H9 (cell line): Measurements from ENCODE around the gene KCNV2. TPM values are rescaled to one million over a fixed set of nuclear protein-coding genes. Genes with fewer than 3 reads are reported as not detected.

ENCODE experiments used
- DNase-seq: peaks from one replicate; pipeline ENCODE4 v3.0.0-alpha.2; 2017
- H2AFZ ChIP-seq: one replicate; pipeline ENCODE4 v1.6.1; 2013; ENCODE audit warnings: mild to moderate bottlenecking, low read length, control low read depth, moderate library complexity
- H2AK5ac ChIP-seq: 2 replicates; pipeline ENCODE4 v1.6.1; 2013; ENCODE audit warnings: low read length, control low read depth, mixed read lengths; ENCODE audit not compliant: insufficient read length
- H2BK120ac ChIP-seq: one replicate; pipeline ENCODE4 v1.6.1; 2013; ENCODE audit warnings: low read depth, mild to moderate bottlenecking, low read length, control low read depth, inconsistent platforms; ENCODE audit not compliant: poor library complexity, severe bottlenecking
- H2BK12ac ChIP-seq: 2 replicates; pipeline ENCODE4 v1.6.1; 2013; ENCODE audit warnings: low read length, control low read depth, mixed read lengths, low read depth; ENCODE audit not compliant: insufficient read length
- H2BK15ac ChIP-seq: 2 replicates; pipeline ENCODE4 v1.6.1; 2013; ENCODE audit warnings: low read depth, low read length, control low read depth
- H2BK20ac ChIP-seq: one replicate; pipeline ENCODE4 v1.6.1; 2013; ENCODE audit warnings: low read depth, mild to moderate bottlenecking, low read length, control low read depth, inconsistent platforms; ENCODE audit not compliant: poor library complexity, severe bottlenecking
- H2BK5ac ChIP-seq: 2 replicates; pipeline ENCODE4 v1.6.1; 2013; ENCODE audit warnings: low read length, control low read depth, mixed read lengths; ENCODE audit not compliant: insufficient read length
- H3K14ac ChIP-seq: 2 replicates; pipeline ENCODE4 v1.6.1; 2013; ENCODE audit warnings: low read length, control low read depth; ENCODE audit not compliant: insufficient read depth
- H3K18ac ChIP-seq: 2 replicates; pipeline ENCODE4 v1.6.1; 2013; ENCODE audit warnings: low read depth, mild to moderate bottlenecking, mixed read lengths, low read length, control low read depth; ENCODE audit not compliant: insufficient read length
- H3K23ac ChIP-seq: 2 replicates; pipeline ENCODE4 v1.6.1; 2013; ENCODE audit warnings: low read length, control low read depth, mixed read lengths, low read depth; ENCODE audit not compliant: insufficient read length
- H3K23me2 ChIP-seq: 2 replicates; pipeline ENCODE4 v1.6.1; 2013; ENCODE audit warnings: low read depth, mild to moderate bottlenecking, mixed read lengths, low read length, control low read depth; ENCODE audit not compliant: insufficient read length, poor library complexity, severe bottlenecking
- H3K27ac ChIP-seq: 2 replicates; pipeline ENCODE4 v1.5.1; 2013; ENCODE audit warnings: low read length, control low read depth, mixed read lengths, low read depth; ENCODE audit not compliant: insufficient read length
- H3K27me3 ChIP-seq: 2 replicates; pipeline ENCODE4 v1.6.1; 2013; ENCODE audit warnings: low read length, control low read depth, inconsistent platforms; ENCODE audit not compliant: insufficient read depth
- H3K4ac ChIP-seq: 2 replicates; pipeline ENCODE4 v1.6.1; 2013; ENCODE audit warnings: low read depth, mild to moderate bottlenecking, control low read depth, inconsistent platforms, low read length, moderate library complexity
- H3K4me1 ChIP-seq: 2 replicates; pipeline ENCODE4 v1.6.1; 2013; ENCODE audit warnings: low read length, control low read depth, inconsistent platforms; ENCODE audit not compliant: insufficient read depth
- H3K4me2 ChIP-seq: 2 replicates; pipeline ENCODE4 v1.6.1; 2013; ENCODE audit warnings: low read length, control low read depth, mixed read lengths; ENCODE audit not compliant: insufficient read length, insufficient read depth
- H3K56ac ChIP-seq: 2 replicates; pipeline ENCODE4 v1.6.1; 2013; ENCODE audit warnings: low read depth, mild to moderate bottlenecking, mixed read lengths, low read length, control low read depth; ENCODE audit not compliant: insufficient read length
- H3K79me1 ChIP-seq: 2 replicates; pipeline ENCODE4 v1.6.1; 2013; ENCODE audit warnings: low read depth, mild to moderate bottlenecking, moderate library complexity, low read length, control low read depth, inconsistent platforms; ENCODE audit not compliant: insufficient read depth, poor library complexity, severe bottlenecking
- H3K79me2 ChIP-seq: 2 replicates; pipeline ENCODE4 v1.6.1; 2013; ENCODE audit warnings: low read length, control low read depth, inconsistent platforms; ENCODE audit not compliant: insufficient read depth
- H3K9ac ChIP-seq: 2 replicates; pipeline ENCODE4 v1.6.1; 2013; ENCODE audit warnings: low read length, control low read depth, mixed read lengths; ENCODE audit not compliant: insufficient read length; ENCODE audit errors: extremely low read depth
- H3K9me3 ChIP-seq: one replicate; pipeline ENCODE4 v1.6.1; 2013; ENCODE audit warnings: low read depth, low read length, inconsistent platforms; ENCODE audit not compliant: control insufficient read depth
- H3T11ph ChIP-seq: one replicate; pipeline ENCODE4 v1.6.1; 2013; ENCODE audit warnings: mild to moderate bottlenecking, low read length, control low read depth, inconsistent platforms
- H4K20me1 ChIP-seq: one replicate; pipeline ENCODE4 v1.6.1; 2013; ENCODE audit not compliant: control insufficient read depth, insufficient read length, insufficient read depth
- H4K5ac ChIP-seq: 2 replicates; pipeline ENCODE4 v1.6.1; 2013; ENCODE audit warnings: low read depth, mild to moderate bottlenecking, mixed read lengths, low read length, control low read depth; ENCODE audit not compliant: insufficient read length
- H4K8ac ChIP-seq: replicated peaks from 2 replicates; pipeline ENCODE4 v1.6.1; 2013; ENCODE audit warnings: low read length, control low read depth, mixed read lengths, low read depth; ENCODE audit not compliant: insufficient read length
- H4K91ac ChIP-seq: 2 replicates; pipeline ENCODE4 v1.6.1; 2013; ENCODE audit warnings: low read depth, mild to moderate bottlenecking, moderate library complexity, mixed read lengths, low read length, control low read depth; ENCODE audit not compliant: insufficient read length
- H3K27ac Mint-ChIP-seq, 3 experiments: 2 replicates in 2 of 3; 3 replicates in 1 of 3; pipeline ENCODE4 v1.8.0; 2020 to 2021; ENCODE audit warnings: mixed read lengths in 3 of 3, mild to moderate bottlenecking in 1 of 3, moderate library complexity in 1 of 3
- H3K27me3 Mint-ChIP-seq: 2 replicates; pipeline ENCODE4 v1.8.0; 2021; ENCODE audit warnings: low read depth, mild to moderate bottlenecking, moderate library complexity, mixed read lengths
- H3K36me3 Mint-ChIP-seq, 3 experiments: 2 replicates in 2 of 3; 3 replicates in 1 of 3; pipeline ENCODE4 v1.8.0; 2020 to 2021; ENCODE audit warnings: low read depth in 3 of 3, mixed read lengths in 3 of 3; ENCODE audit not compliant: insufficient read depth in 1 of 3
- H3K4me1 Mint-ChIP-seq, 2 experiments: 2 replicates each; pipeline ENCODE4 v1.8.0; 2020; ENCODE audit warnings: mixed read lengths in 2 of 2
- H3K4me3 Mint-ChIP-seq, 2 experiments: 2 replicates in 1 of 2; 3 replicates in 1 of 2; pipeline ENCODE4 v1.8.0; 2020 to 2021; ENCODE audit warnings: mild to moderate bottlenecking in 2 of 2, mixed read lengths in 2 of 2, moderate library complexity in 1 of 2
- H3K9me3 Mint-ChIP-seq, 2 experiments: 2 replicates in 1 of 2; 3 replicates in 1 of 2; pipeline ENCODE4 v1.8.0; 2020; ENCODE audit warnings: mild to moderate bottlenecking in 2 of 2, mixed read lengths in 2 of 2, moderate library complexity in 1 of 2
- CTCF ChIP-seq: fragments of 200-600 bp; sonication (generic); conservative IDR thresholded peaks from 3 replicates; pipeline ENCODE4 v1.8.0; 2021; ENCODE audit warnings: antibody characterized with exemption, mild to moderate bottlenecking
- WGBS: extraction: QIAGEN DNeasy Blood & Tissue Kit; methylation state at CpG from one replicate; pipeline ENCODE4 v1.1.7; 2013; ENCODE audit warnings: missing lambda C conversion rate, low lambda C conversion rate, mixed read lengths; ENCODE audit not compliant: insufficient read length; ENCODE audit errors: extremely low coverage; 5-methylcytosine and 5-hydroxymethylcytosine counted together
- total RNA-seq: library from RNA; stranded (reverse); gene quantifications from 2 replicates; pipeline ENCODE4 v1.2.1, GENCODE V29; 2021

KCNV2 gene
- total RNA-seq, 1 experiment from 2014 or later, result not detected

GRCh38 chr9:2725126-2725525 lies 7.8 kb downstream of the KCNV2 start:
- Histone ChIP-seq H3K27me3 (no peaks in the 10 kb centered on the region), H3K4me1 (no peaks in the 10 kb centered on the region), H4K5ac (no peak overlapping the region), H2AFZ (no peak overlapping the region), H3K9ac (no peak overlapping the region), H3K23ac (no peak overlapping the region), H2BK5ac (no peak overlapping the region), H4K91ac (no peak overlapping the region), H3K18ac (no peak overlapping the region), H3K56ac (no peak overlapping the region), H2BK15ac (no peak overlapping the region), H3K4me2 (no peak overlapping the region), H3K9me3 (no peaks in the 10 kb centered on the region), H3K27ac (no peak overlapping the region), H3K4ac (no peak overlapping the region), H3K14ac (no peak overlapping the region), H3K79me2 (no peaks in the 10 kb centered on the region), H2AK5ac (no peak overlapping the region), H3K79me1 (no peaks in the 10 kb centered on the region), H3K23me2 (no peaks in the 10 kb centered on the region), H2BK12ac (no peak overlapping the region), H2BK20ac (no peak overlapping the region), H3T11ph (no peak overlapping the region), H4K20me1 (no peaks in the 10 kb centered on the region), H2BK120ac (no peak overlapping the region), H4K8ac (no peak overlapping the region)
- TF ChIP-seq CTCF, result no peak
- DNase-seq, result no peak
- Mint-ChIP-seq H3K9me3 (no peaks in the 10 kb centered on the region), H3K27ac (no peak overlapping the region), H3K36me3 (peaks cover 0 to 2% (median 0%) of the 10 kb centered on the region in 3 experiments; a peak in 2 of 7 replicates), H3K4me3 (no peak overlapping the region), H3K27me3 (no peaks in the 10 kb centered on the region), H3K4me1 (peaks cover 21 to 23% of the 10 kb centered on the region in 2 experiments)
- WGBS, result no CpG with 5 or more reads among the region's 4 CpGs
